GM23338 (cell line): Measurements from ENCODE around the gene ANKRD40CL. TPM values are rescaled to one million over a fixed set of nuclear protein-coding genes. Genes with fewer than 3 reads are reported as not detected.

Experiments used
- EZH2 ChIP-seq: fragments of 200-600 bp; sonication (generic); IDR thresholded peaks from one replicate; pipeline ENCODE4 v1.8.0; 2017; ENCODE audit warnings: antibody characterized with exemption, mild to moderate bottlenecking, low read depth; ENCODE audit not compliant: unreplicated experiment
- JUNB ChIP-seq: IDR thresholded peaks from one replicate; pipeline ENCODE4 v1.6.1; 2016; ENCODE audit warnings: antibody characterized with exemption; ENCODE audit not compliant: unreplicated experiment
- STAT1 ChIP-seq: IDR thresholded peaks from one replicate; pipeline ENCODE4 v1.6.1; 2016; ENCODE audit warnings: antibody characterized with exemption; ENCODE audit not compliant: unreplicated experiment
- ZNF114 ChIP-seq: fragments of 250-450 bp; sonication (Bioruptor Pico); IDR thresholded peaks from 2 replicates; pipeline ENCODE4 v1.5.0; 2020; ENCODE audit warnings: mild to moderate bottlenecking, moderate library complexity
- polyA plus RNA-seq: library from polyadenylated mRNA; unstranded; fragments of >200 nt; fragmentation: Nextera tagmentation; extraction: Ambion mirVana; gene quantifications from 2 replicates; pipeline ENCODE4 v1.2.1, GENCODE V29; 2016
- total RNA-seq: library from RNA; depleted of rRNA; stranded (reverse); fragments of >200 nt; shearing (Covaris generic); gene quantifications from 2 replicates; pipeline ENCODE4 v1.2.3, GENCODE V29; 2014
- TF ChIP-seq, protein P1 (sequence below): fragments of 250-450 bp; sonication (Bioruptor Pico); IDR thresholded peaks from 2 replicates; pipeline ENCODE4 v1.5.0; 2020; ENCODE audit warnings: mild to moderate bottlenecking, moderate library complexity
- TF ChIP-seq, protein P2 (sequence below): IDR thresholded peaks from one replicate; pipeline ENCODE4 v1.6.1; 2018; ENCODE audit warnings: antibody characterized with exemption; ENCODE audit not compliant: unreplicated experiment

ANKRD40CL gene
- total and polyA plus RNA-seq, 2 experiments from 2014 or later = not detected

DNA sequence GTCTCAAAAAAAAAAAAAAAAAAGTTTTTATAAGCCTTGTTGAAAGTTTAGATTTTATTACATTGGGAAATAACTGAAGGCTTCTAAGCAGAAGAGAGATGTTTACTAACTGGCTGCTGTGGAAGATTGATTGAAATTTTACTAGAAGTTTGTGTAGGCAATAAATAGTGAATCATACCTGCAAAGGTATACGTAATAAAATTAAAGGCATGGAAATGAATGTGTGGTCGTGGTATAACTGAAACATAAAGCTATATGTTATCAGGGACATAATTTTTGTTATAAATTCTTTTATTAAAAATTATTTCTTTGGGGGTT is 39.2 kb downstream of the ANKRD40CL start (continued):
- TF ChIP-seq, protein P1, sequence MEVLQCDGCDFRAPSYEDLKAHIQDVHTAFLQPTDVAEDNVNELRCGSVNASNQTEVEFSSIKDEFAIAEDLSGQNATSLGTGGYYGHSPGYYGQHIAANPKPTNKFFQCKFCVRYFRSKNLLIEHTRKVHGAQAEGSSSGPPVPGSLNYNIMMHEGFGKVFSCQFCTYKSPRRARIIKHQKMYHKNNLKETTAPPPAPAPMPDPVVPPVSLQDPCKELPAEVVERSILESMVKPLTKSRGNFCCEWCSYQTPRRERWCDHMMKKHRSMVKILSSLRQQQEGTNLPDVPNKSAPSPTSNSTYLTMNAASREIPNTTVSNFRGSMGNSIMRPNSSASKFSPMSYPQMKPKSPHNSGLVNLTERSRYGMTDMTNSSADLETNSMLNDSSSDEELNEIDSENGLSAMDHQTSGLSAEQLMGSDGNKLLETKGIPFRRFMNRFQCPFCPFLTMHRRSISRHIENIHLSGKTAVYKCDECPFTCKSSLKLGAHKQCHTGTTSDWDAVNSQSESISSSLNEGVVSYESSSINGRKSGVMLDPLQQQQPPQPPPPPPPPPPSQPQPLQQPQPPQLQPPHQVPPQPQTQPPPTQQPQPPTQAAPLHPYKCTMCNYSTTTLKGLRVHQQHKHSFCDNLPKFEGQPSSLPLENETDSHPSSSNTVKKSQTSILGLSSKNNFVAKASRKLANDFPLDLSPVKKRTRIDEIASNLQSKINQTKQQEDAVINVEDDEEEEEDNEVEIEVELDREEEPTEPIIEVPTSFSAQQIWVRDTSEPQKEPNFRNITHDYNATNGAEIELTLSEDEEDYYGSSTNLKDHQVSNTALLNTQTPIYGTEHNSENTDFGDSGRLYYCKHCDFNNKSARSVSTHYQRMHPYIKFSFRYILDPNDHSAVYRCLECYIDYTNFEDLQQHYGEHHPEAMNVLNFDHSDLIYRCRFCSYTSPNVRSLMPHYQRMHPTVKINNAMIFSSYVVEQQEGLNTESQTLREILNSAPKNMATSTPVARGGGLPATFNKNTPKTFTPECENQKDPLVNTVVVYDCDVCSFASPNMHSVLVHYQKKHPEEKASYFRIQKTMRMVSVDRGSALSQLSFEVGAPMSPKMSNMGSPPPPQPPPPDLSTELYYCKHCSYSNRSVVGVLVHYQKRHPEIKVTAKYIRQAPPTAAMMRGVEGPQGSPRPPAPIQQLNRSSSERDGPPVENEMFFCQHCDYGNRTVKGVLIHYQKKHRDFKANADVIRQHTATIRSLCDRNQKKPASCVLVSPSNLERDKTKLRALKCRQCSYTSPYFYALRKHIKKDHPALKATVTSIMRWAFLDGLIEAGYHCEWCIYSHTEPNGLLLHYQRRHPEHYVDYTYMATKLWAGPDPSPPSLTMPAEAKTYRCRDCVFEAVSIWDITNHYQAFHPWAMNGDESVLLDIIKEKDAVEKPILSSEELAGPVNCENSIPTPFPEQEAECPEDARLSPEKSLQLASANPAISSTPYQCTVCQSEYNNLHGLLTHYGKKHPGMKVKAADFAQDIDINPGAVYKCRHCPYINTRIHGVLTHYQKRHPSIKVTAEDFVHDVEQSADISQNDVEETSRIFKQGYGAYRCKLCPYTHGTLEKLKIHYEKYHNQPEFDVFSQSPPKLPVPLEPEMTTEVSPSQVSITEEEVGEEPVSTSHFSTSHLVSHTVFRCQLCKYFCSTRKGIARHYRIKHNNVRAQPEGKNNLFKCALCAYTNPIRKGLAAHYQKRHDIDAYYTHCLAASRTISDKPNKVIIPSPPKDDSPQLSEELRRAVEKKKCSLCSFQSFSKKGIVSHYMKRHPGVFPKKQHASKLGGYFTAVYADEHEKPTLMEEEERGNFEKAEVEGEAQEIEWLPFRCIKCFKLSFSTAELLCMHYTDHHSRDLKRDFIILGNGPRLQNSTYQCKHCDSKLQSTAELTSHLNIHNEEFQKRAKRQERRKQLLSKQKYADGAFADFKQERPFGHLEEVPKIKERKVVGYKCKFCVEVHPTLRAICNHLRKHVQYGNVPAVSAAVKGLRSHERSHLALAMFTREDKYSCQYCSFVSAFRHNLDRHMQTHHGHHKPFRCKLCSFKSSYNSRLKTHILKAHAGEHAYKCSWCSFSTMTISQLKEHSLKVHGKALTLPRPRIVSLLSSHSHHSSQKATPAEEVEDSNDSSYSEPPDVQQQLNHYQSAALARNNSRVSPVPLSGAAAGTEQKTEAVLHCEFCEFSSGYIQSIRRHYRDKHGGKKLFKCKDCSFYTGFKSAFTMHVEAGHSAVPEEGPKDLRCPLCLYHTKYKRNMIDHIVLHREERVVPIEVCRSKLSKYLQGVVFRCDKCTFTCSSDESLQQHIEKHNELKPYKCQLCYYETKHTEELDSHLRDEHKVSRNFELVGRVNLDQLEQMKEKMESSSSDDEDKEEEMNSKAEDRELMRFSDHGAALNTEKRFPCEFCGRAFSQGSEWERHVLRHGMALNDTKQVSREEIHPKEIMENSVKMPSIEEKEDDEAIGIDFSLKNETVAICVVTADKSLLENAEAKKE (CRISPR knock-in tag) = no peak
- TF ChIP-seq STAT1 (no peak), JUNB (no peak), EZH2 (no peak), ZNF114 (CRISPR knock-in tag) (no peak)
- TF ChIP-seq, protein P2, sequence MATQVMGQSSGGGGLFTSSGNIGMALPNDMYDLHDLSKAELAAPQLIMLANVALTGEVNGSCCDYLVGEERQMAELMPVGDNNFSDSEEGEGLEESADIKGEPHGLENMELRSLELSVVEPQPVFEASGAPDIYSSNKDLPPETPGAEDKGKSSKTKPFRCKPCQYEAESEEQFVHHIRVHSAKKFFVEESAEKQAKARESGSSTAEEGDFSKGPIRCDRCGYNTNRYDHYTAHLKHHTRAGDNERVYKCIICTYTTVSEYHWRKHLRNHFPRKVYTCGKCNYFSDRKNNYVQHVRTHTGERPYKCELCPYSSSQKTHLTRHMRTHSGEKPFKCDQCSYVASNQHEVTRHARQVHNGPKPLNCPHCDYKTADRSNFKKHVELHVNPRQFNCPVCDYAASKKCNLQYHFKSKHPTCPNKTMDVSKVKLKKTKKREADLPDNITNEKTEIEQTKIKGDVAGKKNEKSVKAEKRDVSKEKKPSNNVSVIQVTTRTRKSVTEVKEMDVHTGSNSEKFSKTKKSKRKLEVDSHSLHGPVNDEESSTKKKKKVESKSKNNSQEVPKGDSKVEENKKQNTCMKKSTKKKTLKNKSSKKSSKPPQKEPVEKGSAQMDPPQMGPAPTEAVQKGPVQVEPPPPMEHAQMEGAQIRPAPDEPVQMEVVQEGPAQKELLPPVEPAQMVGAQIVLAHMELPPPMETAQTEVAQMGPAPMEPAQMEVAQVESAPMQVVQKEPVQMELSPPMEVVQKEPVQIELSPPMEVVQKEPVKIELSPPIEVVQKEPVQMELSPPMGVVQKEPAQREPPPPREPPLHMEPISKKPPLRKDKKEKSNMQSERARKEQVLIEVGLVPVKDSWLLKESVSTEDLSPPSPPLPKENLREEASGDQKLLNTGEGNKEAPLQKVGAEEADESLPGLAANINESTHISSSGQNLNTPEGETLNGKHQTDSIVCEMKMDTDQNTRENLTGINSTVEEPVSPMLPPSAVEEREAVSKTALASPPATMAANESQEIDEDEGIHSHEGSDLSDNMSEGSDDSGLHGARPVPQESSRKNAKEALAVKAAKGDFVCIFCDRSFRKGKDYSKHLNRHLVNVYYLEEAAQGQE = no peak
